HG03108 (cell line): ENCODE data around the gene SHROOM2.
"Not testable (repeated sequence)": the region's sequence is repeated elsewhere in the genome, so short reads cannot be mapped to it uniquely, and the experiment has no call there.

Experiments
- ATAC-seq: cut with Tn5 transposase; IDR thresholded peaks from one replicate; pipeline ENCODE4 v1.9.1; 2021; ENCODE audit warnings: moderate library complexity; ENCODE audit not compliant: unreplicated experiment

Gene SHROOM2

DNA sequence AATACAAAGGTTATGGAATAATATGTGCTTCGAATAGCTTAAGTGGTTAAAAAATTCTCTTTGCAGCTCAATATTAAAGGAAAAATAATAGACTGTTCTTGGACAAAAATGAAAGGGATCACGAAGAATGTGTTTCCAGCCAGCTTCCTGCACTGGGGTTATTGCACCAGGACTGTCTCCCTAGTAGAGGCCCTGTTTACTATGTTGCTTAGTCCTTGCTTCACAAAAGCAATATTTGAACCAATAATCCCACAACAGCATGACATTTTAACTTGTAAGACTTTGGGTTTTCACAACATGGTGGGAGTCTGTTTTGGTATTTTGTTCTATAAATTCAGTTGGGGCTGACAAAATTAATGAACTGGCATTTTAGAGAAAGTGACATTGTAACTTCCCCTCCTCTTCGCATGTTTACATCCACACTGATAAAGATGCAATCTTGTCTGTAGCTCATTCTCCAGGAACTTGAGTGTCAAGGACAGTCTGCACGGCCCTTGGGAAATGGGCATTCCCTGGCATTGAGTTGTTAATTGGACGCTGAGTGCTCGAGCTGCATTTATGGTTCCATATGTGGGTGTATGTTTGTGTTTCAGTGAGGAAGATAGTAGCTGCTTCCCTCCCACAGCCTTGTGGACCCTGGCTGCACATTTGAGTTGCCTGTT lies 39.0 kb downstream of the SHROOM2 start:
- ATAC-seq = no peak

DNA sequence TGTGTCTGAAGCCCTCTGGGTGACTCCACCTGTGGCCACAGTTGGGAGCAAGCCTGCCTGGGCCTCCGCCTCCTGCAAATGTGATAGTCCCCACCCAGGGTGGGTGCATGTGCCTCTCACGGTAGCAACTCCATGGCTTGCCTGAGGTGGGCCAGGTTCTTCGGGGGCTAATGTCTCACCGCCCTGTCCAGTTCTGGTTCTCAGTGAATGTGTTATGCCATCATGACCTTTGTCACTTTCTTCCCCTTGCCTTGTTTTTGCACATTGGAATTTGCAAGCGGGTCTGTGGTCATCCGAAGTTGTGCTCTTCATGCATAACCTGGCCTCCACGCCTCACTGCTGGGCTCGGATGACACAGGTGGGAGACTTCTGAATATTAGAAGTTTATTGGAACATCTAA lies 39.7 kb downstream of the SHROOM2 start:
- no peak for ATAC-seq

DNA sequence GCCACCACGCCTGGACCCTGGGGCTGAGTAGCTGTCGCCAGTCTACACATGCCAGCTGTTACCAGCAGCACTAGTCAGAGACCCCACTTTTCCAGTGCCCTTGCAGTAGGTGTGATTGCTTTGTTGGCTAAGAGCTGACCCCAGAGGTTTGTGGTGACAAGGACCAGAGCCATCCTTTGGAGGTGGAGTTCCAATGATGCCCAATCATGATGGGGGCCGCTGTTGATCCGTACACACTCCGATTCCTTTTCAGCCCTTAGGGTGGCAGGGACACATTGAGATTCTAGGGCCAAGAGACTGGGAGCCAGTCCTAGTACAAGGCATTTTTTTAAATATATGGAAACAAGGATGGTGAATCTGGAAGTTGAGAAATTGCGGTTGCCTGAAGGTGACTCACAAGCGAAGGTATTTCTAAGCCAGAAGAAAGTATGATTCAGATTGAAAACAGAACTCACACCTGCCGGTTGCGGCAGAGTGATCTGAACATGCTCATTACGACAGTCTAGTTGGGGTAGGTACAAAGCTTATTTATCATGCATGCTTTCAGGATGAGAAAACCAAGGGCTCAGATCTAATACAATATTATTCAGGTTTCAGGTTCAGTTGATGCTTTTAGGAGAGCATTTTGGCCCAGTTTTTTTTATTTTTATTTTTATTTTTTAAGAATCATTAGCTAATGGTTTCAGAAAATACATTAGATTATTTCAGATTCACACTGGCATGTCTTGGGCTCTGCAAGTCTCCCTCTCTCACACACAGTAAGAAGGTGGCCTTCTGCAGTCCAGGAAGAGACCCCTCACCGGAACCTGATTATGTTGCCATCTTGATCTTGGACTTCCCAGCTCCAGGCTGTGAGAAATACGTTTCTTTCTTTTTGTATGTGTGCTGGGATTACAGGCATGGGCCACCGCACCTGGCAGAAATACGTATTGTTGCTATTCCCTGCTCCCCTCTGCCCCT lies 43.4 kb downstream of the SHROOM2 start:
- ATAC-seq = peak; percentile 88

DNA sequence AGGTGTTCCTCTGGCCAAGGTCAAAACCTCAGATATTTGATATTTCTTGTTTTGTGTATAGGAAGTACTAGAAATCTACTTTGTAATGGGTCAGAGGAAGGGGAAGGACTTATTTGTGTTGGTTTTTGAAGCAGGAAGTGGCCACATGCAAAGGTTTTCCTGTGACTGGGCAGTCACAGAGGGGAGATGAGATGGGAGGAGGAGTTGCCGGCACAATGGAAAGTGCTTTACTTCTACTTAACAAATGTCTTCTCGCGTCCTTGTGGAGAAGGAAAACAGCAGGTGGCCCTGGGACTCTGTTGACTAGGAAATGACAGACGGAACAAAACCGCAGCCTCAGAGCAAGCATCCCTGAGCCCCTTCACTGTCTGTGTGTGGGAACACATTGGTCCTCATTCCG lies 46.6 kb downstream of the SHROOM2 start:
- ATAC-seq = no peak

DNA sequence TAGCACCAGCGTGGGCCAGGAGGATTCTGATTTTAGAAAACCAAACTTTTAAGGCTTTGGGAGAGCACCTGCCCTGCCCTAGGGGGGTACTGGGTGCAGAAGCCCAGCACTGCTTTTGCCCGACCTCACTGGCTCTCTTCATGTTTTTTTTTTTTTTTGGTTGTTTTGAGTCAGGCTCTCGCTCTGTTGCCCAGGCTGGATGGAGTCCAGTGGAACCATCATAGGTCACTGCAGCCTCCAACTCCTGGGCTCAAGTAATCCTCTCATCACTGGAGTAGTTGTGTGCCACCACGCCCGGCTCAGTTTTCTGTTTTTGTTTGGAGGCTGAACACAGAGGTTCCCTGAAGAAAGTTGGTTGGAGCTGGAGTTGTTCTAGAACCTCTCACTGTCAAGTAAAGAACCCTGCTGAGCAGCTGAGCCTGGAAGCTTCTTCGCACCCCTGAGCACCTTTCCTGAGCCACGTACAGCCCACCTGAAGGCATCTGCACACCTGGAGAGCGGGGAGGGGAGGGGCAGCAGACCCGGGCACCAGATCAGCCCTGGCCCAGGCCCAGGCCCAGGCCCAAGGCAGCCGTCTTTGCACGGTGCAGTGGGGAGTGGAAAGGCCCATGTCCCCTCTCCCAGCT lies 49.5 kb downstream of the SHROOM2 start:
- ATAC-seq = no peak

DNA sequence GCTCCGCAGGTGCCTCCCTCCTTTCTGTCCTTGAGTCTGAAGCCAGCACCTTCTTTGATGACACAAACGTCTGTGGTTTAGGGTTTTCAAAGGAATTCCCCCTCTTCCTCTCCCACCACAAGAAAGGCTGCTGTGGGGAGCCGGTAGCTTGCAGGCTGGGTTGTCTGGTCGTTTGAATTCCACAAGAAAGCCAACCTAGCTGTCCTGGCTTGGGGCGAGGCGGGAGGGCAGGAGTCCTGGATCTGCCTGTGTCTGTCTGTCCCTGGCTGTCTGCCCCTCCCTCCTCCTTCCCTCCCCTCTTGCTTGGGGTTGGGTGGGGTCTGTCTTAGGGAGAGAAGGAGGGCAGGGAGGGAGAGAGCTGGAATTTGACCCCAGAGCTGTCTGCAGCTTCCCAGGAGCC lies 56.3 kb downstream of the SHROOM2 start:
- ATAC-seq = no peak

DNA sequence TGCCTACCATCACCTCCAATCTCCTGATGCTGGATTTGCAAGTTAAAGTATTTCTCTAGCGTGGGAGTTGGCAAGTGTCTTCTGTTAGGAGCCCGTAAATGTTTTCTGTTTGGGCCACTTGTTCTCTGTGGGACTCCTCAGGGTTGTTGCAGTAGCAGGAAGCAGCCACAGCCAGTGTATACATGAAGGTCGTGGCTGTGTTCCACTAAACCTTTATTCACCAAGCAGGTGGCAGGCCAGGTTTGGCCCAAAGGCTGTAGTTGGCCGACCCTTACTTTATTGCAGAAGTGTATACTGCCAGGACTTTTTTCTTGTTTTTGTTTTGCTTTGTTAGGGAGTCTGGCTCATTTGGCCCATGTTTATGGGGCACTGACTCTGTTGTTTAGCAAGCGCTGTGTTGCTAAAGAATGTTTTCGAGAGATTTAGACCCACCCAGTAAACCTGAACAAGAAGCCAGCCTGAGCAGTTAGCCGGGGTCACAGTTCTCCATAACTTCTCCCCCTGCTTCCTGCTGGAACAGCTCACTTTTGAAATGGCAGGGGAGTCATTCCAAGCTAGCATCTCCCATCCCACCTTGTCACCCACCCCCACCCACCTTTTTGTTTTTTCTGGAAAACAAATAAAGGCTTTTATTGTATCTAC lies 58.8 kb downstream of the SHROOM2 start:
- no peak for ATAC-seq

DNA sequence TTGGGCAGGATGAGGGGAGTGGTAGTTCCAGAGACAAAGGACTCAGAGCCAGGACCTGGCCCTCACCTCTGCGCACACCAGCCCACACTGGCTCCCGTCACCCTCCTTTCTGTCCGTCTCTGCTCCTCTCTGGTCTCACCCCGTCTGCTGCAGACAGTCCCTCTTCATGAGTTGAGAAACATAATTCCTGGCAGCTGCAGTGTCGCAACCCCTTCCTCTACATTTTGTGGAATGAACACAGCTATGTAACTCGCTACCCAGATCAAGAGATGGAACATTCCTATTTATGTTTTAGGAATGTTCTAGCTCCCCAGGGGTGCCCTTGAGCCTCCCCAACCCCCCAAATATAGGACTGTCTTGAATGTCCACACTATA lies 59.3 kb downstream of the SHROOM2 start:
- ATAC-seq = no peak

DNA sequence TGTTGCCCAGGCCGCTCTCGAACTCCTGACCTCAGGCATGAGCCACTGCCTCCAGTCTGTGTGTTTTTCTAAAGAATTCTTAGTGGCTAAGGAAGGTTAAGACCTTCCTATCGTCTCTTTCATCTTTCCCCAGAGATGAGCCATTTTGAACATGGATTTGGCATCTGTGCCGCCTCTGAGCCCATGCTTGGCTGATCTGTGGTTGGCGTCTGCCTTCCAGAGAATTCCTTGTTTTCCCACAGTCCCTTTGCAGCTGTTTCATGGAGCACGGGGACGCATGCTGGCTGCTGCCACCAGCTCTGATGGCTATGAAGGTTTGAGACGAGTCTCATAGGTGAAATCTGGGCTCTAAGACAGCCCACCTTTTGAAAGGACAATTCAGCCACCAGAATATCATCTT lies 60.4 kb downstream of the SHROOM2 start:
- ATAC-seq = no peak

DNA sequence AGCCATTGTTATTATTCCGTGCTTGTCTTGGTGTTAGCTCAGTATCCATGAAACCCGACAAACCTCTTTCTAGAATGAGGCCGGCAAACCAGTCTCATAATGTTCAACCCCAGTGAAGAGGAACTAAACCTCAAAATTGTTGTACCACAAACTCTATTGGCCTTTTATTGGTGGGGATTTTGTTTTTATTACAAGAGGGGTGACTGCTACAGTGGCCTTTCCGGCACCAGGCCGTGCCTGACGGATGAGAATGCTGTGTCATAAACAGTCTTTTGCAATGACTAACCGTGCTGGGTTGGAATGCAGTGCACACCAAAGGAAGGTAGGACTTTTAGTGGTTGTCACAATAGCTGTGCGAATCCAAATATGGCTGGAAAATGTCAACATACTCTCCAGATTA lies 60.8 kb downstream of the SHROOM2 start:
- ATAC-seq = no peak

DNA sequence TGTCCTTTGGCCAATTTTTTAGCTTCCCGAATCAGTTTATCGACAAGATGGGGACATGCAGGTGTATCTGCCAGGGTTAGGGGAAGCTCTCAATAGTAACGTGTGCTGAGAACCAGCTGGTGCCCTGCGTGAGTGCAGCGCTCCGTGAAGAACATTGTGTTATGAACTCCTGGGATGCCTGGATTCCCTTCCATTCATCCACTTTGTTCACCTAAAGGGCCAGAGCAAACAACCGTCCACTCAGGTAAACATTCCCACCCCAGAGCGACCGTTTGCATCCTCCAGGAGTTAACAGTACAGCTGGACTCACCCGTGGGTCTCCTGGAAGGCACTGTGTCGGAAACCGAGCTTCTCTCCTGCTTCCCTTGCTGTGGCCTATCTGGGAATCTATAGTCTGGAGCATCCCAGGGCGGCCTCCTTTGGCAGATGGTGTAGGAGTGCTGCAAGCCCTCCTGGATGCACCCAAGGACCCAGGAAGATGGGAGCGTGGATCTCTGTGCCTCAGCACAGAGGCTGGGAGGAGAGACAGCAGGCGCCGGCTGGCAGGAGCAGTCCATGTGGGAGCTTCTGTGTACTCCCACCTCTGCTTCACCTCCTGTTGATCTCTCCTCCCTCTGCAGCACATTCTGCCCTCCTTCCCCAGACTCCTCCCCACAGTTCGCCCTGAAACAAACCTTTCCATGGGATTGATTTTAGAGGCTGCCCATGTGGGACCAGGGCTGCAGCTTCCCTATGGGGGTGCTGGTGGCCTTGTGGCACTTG lies 62.7 kb downstream of the SHROOM2 start:
- ATAC-seq = no peak

DNA sequence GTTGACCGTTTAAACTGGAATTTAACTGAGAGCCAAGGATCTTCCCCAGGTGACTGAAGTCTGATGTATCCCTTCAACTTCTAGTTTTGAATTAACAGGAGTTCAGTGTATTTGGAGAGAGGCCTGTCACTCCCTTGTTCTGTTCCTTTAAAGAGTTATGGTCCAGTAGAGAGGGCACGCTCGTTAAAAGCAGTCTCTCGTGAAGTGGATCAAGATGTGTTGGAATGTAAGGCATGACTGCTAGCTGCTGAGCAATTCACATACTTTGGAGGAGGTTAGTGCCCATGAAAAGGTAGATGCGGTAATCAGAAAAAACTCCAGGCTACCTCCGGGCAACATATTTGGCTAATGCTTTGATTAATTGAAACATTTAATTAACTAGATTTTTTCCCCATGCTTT lies 65.7 kb downstream of the SHROOM2 start:
- no peak for ATAC-seq

DNA sequence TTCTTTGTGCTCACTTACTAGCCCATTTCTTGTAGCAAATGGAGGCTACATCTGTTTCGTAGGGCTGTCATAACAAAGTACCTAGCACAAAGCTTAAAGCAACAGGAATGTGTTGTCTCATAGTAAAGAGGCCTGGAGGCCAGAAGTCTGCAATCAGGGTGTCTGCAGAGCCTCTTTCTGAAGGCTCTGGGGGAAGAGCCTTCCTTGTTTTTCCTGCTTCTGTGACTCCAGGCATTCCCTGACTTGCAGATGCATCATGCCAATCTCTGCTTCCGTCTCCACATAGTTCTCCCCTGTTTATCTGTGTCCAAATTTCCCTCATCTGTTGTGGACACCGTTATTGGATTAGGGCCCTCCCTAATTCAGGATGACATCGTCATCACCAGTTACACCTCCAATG lies 67.1 kb downstream of the SHROOM2 start:
- ATAC-seq = no peak

DNA sequence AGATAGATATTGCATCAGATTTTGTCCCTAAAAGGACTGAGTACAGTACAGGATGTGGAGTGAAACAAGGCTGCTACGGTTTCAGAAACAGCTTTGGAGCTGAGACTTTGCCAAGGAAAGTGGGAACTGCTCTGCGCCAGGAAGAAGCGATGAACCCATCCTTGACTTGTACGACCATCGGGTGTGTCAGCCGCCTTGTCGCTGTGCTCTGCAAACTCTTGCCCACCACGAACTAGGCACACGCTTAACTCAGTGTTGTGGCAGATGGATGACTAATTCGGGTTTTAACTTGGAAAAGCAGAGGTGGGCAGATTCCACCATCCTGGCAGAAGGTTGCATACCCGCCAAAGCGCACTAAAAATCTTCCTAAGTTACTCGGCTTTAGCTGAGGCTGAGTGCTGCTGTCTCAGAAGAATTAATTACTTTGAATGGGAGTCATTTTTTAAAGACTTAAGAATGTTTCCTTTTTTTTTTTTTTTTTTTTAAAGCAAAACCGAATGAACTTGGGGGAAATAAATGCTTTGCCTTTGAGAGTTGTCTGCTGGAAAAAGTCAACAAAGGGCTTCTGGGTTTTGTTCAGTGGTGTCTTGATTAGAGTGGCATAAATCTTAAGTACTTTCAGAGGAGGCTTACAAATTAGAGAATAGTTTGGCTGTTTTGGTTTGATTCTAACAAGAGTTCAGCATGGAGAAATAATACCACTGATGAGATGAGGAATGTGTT lies 69.5 kb downstream of the SHROOM2 start:
- ATAC-seq = no peak

DNA sequence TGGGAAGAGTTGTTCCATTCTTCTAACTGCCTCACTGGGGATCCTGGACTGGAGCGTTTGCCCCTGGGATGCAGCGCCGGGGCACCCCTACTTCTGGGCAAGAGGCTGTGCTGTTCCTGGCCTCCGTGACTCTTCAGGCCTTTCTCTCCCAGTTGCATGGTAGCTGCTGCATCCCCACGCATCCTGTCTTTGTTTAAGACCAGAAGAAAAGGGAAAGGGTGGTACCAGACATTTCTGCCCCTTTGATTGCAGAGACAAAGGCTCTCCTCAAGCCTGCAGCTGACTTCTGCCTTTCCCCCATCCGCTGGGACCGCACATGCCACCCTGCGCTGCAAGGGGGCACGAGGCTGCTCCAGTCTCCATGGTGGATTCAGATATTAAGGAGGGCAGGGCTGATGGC lies 70.4 kb downstream of the SHROOM2 start:
- ATAC-seq = no peak

DNA sequence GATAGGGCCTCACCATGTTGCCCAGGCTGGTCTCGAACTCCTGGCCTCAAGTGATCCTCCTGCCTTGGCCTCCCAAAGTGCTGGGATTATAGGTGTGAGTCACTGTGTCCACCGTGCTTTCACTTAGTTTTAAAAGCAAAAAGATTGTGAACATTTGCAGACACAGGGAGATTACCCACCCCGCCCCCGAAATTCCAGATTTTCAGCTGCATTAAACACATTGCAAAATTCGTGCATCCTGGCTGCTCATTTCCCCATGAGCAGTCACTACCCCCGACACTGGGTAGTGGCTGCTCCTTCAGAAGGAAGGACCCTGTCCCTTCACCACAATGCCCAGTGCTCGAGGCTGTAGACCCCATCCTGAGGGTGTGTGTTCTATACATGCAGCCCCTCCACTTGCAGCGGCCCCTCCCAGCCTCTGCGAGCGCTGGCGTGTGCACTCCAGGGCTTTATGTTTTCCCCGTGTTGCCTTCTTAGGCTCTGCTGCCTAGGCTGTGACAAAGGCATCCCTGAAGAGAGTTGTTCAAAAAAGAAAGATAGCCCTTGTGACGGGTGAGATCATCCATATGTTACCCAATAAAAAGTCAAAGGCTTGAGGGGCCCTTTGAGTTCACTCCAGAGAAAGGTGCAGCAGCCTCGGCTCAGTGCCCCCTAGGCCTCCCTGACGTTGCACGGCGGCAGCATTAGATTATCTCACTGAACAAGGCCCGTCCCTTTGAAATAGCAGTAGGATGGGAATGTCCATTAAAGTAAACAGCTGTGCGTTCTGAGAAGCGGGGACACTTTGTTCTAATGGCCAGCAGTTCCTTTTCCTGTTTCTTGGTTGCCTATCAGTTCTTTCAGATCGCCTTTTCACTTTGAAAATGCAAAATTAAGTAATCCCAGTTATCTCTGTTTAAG lies 71.6 kb downstream of the SHROOM2 start:
- no peak for ATAC-seq

DNA sequence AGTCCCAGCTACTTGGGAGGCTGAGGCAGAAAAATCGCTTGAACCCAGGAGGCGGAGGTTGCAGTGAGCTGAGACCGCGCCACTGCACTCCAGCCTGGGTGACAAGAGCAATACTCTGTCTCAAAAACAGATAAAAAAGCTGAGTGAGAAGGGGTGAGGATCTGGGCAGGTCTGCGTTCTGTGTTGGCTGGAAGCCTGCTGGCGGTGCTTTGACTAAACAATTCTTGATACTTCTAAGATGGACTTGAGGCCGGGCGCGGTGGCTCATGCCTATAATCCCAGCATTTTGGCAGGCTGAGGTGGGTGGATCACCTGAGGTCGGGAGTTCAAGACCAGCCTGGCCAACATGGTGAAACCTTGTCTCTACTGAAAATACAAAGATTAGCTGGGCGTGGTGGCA lies 72.5 kb downstream of the SHROOM2 start:
- ATAC-seq = not testable (repeated sequence)

DNA sequence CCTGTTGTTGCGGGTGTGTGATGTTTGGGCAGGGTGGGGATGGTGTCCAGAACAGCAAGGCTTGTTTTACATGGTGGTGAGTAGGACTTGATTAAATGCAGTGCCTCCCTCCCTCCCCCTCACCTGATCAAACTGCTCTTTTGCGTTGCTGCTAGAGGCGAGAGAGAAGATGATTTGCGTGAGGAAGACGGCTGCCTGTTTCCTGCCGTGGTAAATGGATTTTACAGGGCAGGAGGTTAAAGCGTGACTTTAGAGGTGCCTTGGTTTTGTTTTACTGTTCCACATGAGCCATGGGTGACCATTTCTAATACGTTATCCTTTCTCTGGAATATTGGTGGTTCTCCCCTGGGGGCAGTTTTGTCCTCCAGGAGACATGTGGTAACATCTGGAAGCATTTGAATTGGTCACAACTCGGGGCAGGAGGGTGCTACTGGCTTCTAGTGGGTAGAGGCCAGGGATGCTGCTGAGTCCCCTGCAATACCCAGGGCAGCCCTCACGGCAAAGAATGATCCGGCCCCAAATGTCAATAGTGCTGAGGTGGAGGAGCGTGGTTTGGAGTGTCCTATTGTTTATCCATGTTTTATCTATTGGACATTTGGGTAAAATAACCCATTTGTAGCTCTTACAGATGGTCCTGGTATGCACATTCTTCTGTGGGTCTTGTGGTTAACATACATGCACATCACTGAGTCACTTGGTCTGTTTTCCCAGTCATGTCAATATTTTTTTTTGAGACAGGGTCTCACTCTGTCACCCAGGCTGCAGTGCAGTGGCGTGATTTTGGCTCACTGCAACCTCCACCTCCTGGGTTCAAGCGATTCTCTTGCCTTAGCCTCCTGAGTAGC lies 73.7 kb downstream of the SHROOM2 start:
- no peak for ATAC-seq
